Ovary (tissue), 3 donors: ENCODE results near the gene ATP7B.

Source experiments
- CTCF ChIP-seq, 3 donors: fragments of 450-650 bp in 2 of 3; fragments of 200-600 bp in 1 of 3; IDR thresholded peaks; one replicate each; pipeline versions ENCODE4 v1.5.1 to v1.8.0; 2016 to 2022; ENCODE audit warnings: antibody characterized with exemption in 3 of 3, mild to moderate bottlenecking in 1 of 3
- POLR2A ChIP-seq: fragments of 450-650 bp; IDR thresholded peaks from one replicate; pipeline ENCODE4 v1.6.1; 2017; ENCODE audit warnings: antibody characterized with exemption, mild to moderate bottlenecking, moderate library complexity
- donor health status: DM: no; HTN: no; CAD: no.

- TF ChIP-seq CTCF (IDR thresholded peaks at IDR 0.05) = no peak
- no peak for TF ChIP-seq POLR2A
Measured at GRCh38 chr13:52005841-52006522, 5.3 kb downstream of the ATP7B start.
